H9 (cell line): ENCODE measurements around the gene RBM15. TPM values are rescaled to one million over a fixed set of nuclear protein-coding genes. Genes with fewer than 3 reads are reported as not detected.

Experiments used
- DNase-seq: peaks from one replicate; pipeline ENCODE4 v3.0.0-alpha.2; 2017
- H2AFZ ChIP-seq: one replicate; pipeline ENCODE4 v1.6.1; 2013; ENCODE audit warnings: mild to moderate bottlenecking, low read length, control low read depth, moderate library complexity
- H2AK5ac ChIP-seq: 2 replicates; pipeline ENCODE4 v1.6.1; 2013; ENCODE audit warnings: low read length, control low read depth, mixed read lengths; ENCODE audit not compliant: insufficient read length
- H2BK120ac ChIP-seq: one replicate; pipeline ENCODE4 v1.6.1; 2013; ENCODE audit warnings: low read depth, mild to moderate bottlenecking, low read length, control low read depth, inconsistent platforms; ENCODE audit not compliant: poor library complexity, severe bottlenecking
- H2BK12ac ChIP-seq: 2 replicates; pipeline ENCODE4 v1.6.1; 2013; ENCODE audit warnings: low read length, control low read depth, mixed read lengths, low read depth; ENCODE audit not compliant: insufficient read length
- H2BK15ac ChIP-seq: 2 replicates; pipeline ENCODE4 v1.6.1; 2013; ENCODE audit warnings: low read depth, low read length, control low read depth
- H2BK20ac ChIP-seq: one replicate; pipeline ENCODE4 v1.6.1; 2013; ENCODE audit warnings: low read depth, mild to moderate bottlenecking, low read length, control low read depth, inconsistent platforms; ENCODE audit not compliant: poor library complexity, severe bottlenecking
- H2BK5ac ChIP-seq: 2 replicates; pipeline ENCODE4 v1.6.1; 2013; ENCODE audit warnings: low read length, control low read depth, mixed read lengths; ENCODE audit not compliant: insufficient read length
- H3K14ac ChIP-seq: 2 replicates; pipeline ENCODE4 v1.6.1; 2013; ENCODE audit warnings: low read length, control low read depth; ENCODE audit not compliant: insufficient read depth
- H3K18ac ChIP-seq: 2 replicates; pipeline ENCODE4 v1.6.1; 2013; ENCODE audit warnings: low read depth, mild to moderate bottlenecking, mixed read lengths, low read length, control low read depth; ENCODE audit not compliant: insufficient read length
- H3K23ac ChIP-seq: 2 replicates; pipeline ENCODE4 v1.6.1; 2013; ENCODE audit warnings: low read length, control low read depth, mixed read lengths, low read depth; ENCODE audit not compliant: insufficient read length
- H3K23me2 ChIP-seq: 2 replicates; pipeline ENCODE4 v1.6.1; 2013; ENCODE audit warnings: low read depth, mild to moderate bottlenecking, mixed read lengths, low read length, control low read depth; ENCODE audit not compliant: insufficient read length, poor library complexity, severe bottlenecking
- H3K27ac ChIP-seq: 2 replicates; pipeline ENCODE4 v1.5.1; 2013; ENCODE audit warnings: low read length, control low read depth, mixed read lengths, low read depth; ENCODE audit not compliant: insufficient read length
- H3K27me3 ChIP-seq: 2 replicates; pipeline ENCODE4 v1.6.1; 2013; ENCODE audit warnings: low read length, control low read depth, inconsistent platforms; ENCODE audit not compliant: insufficient read depth
- H3K4ac ChIP-seq: 2 replicates; pipeline ENCODE4 v1.6.1; 2013; ENCODE audit warnings: low read depth, mild to moderate bottlenecking, control low read depth, inconsistent platforms, low read length, moderate library complexity
- H3K4me1 ChIP-seq: 2 replicates; pipeline ENCODE4 v1.6.1; 2013; ENCODE audit warnings: low read length, control low read depth, inconsistent platforms; ENCODE audit not compliant: insufficient read depth
- H3K4me2 ChIP-seq: 2 replicates; pipeline ENCODE4 v1.6.1; 2013; ENCODE audit warnings: low read length, control low read depth, mixed read lengths; ENCODE audit not compliant: insufficient read length, insufficient read depth
- H3K56ac ChIP-seq: 2 replicates; pipeline ENCODE4 v1.6.1; 2013; ENCODE audit warnings: low read depth, mild to moderate bottlenecking, mixed read lengths, low read length, control low read depth; ENCODE audit not compliant: insufficient read length
- H3K79me1 ChIP-seq: 2 replicates; pipeline ENCODE4 v1.6.1; 2013; ENCODE audit warnings: low read depth, mild to moderate bottlenecking, moderate library complexity, low read length, control low read depth, inconsistent platforms; ENCODE audit not compliant: insufficient read depth, poor library complexity, severe bottlenecking
- H3K79me2 ChIP-seq: 2 replicates; pipeline ENCODE4 v1.6.1; 2013; ENCODE audit warnings: low read length, control low read depth, inconsistent platforms; ENCODE audit not compliant: insufficient read depth
- H3K9ac ChIP-seq: 2 replicates; pipeline ENCODE4 v1.6.1; 2013; ENCODE audit warnings: low read length, control low read depth, mixed read lengths; ENCODE audit not compliant: insufficient read length; ENCODE audit errors: extremely low read depth
- H3K9me3 ChIP-seq: one replicate; pipeline ENCODE4 v1.6.1; 2013; ENCODE audit warnings: low read depth, low read length, inconsistent platforms; ENCODE audit not compliant: control insufficient read depth
- H3T11ph ChIP-seq: one replicate; pipeline ENCODE4 v1.6.1; 2013; ENCODE audit warnings: mild to moderate bottlenecking, low read length, control low read depth, inconsistent platforms
- H4K20me1 ChIP-seq: one replicate; pipeline ENCODE4 v1.6.1; 2013; ENCODE audit not compliant: control insufficient read depth, insufficient read length, insufficient read depth
- H4K5ac ChIP-seq: 2 replicates; pipeline ENCODE4 v1.6.1; 2013; ENCODE audit warnings: low read depth, mild to moderate bottlenecking, mixed read lengths, low read length, control low read depth; ENCODE audit not compliant: insufficient read length
- H4K8ac ChIP-seq: replicated peaks from 2 replicates; pipeline ENCODE4 v1.6.1; 2013; ENCODE audit warnings: low read length, control low read depth, mixed read lengths, low read depth; ENCODE audit not compliant: insufficient read length
- H4K91ac ChIP-seq: 2 replicates; pipeline ENCODE4 v1.6.1; 2013; ENCODE audit warnings: low read depth, mild to moderate bottlenecking, moderate library complexity, mixed read lengths, low read length, control low read depth; ENCODE audit not compliant: insufficient read length
- H3K27ac Mint-ChIP-seq, 3 experiments: 2 replicates in 2 of 3; 3 replicates in 1 of 3; pipeline ENCODE4 v1.8.0; 2020 to 2021; ENCODE audit warnings: mixed read lengths in 3 of 3, mild to moderate bottlenecking in 1 of 3, moderate library complexity in 1 of 3
- H3K27me3 Mint-ChIP-seq: 2 replicates; pipeline ENCODE4 v1.8.0; 2021; ENCODE audit warnings: low read depth, mild to moderate bottlenecking, moderate library complexity, mixed read lengths
- H3K36me3 Mint-ChIP-seq, 3 experiments: 2 replicates in 2 of 3; 3 replicates in 1 of 3; pipeline ENCODE4 v1.8.0; 2020 to 2021; ENCODE audit warnings: low read depth in 3 of 3, mixed read lengths in 3 of 3; ENCODE audit not compliant: insufficient read depth in 1 of 3
- H3K4me1 Mint-ChIP-seq, 2 experiments: 2 replicates each; pipeline ENCODE4 v1.8.0; 2020; ENCODE audit warnings: mixed read lengths in 2 of 2
- H3K4me3 Mint-ChIP-seq, 2 experiments: 2 replicates in 1 of 2; 3 replicates in 1 of 2; pipeline ENCODE4 v1.8.0; 2020 to 2021; ENCODE audit warnings: mild to moderate bottlenecking in 2 of 2, mixed read lengths in 2 of 2, moderate library complexity in 1 of 2
- H3K9me3 Mint-ChIP-seq, 2 experiments: 2 replicates in 1 of 2; 3 replicates in 1 of 2; pipeline ENCODE4 v1.8.0; 2020; ENCODE audit warnings: mild to moderate bottlenecking in 2 of 2, mixed read lengths in 2 of 2, moderate library complexity in 1 of 2
- WGBS: extraction: QIAGEN DNeasy Blood & Tissue Kit; methylation state at CpG from one replicate; pipeline ENCODE4 v1.1.7; 2013; ENCODE audit warnings: missing lambda C conversion rate, low lambda C conversion rate, mixed read lengths; ENCODE audit not compliant: insufficient read length; ENCODE audit errors: extremely low coverage; 5-methylcytosine and 5-hydroxymethylcytosine counted together
- total RNA-seq: library from RNA; stranded (reverse); gene quantifications from 2 replicates; pipeline ENCODE4 v1.2.1, GENCODE V29; 2021
- TF ChIP-seq, protein P1 (sequence below): fragments of 200-600 bp; sonication (generic); conservative IDR thresholded peaks from 3 replicates; pipeline ENCODE4 v1.8.0; 2021; ENCODE audit warnings: antibody characterized with exemption, mild to moderate bottlenecking

The RBM15 gene
- total RNA-seq, 1 experiment from 2014 or later = 62.0 TPM

DNA sequence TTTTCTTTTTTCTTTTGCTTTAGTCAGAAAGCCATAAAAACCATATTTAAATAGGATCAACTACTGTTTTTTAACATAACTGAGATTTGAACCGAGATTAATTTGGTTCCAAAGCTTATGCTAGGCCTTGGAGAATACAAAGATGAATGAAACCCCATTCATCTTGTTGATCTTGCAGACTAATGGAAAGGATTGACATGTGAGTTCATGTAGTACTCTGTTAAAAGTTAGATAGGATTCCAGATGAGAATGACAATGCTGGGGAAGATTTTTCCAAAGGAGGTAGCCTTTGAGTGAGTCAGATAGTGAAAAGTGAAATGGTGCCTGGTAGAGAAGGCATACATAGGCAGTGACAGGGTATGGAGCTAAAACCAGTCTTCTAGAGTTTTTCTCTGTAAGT is 22.7 kb downstream of the RBM15 start:
- Histone ChIP-seq H4K5ac (no peak overlapping the region), H3K79me1 (peaks cover 6% of the 10 kb centered on the region), H4K91ac (no peak overlapping the region), H3K27me3 (no peaks in the 10 kb centered on the region), H4K8ac (no peak overlapping the region), H3K56ac (no peak overlapping the region), H3K4me1 (no peaks in the 10 kb centered on the region), H2BK5ac (no peak overlapping the region), H2BK12ac (no peak overlapping the region), H3K23me2 (no peaks in the 10 kb centered on the region), H4K20me1 (no peaks in the 10 kb centered on the region), H2BK120ac (no peak overlapping the region), H3K27ac (no peak overlapping the region), H3K23ac (no peak overlapping the region), H3K4me2 (no peak overlapping the region), H2BK20ac (no peak overlapping the region), H3K14ac (no peak overlapping the region), H3K4ac (no peak overlapping the region), H2BK15ac (no peak overlapping the region), H2AK5ac (no peak overlapping the region), H3K79me2 (no peaks in the 10 kb centered on the region; the same call in 1 of the 2 replicates), H3K9me3 (no peaks in the 10 kb centered on the region), H2AFZ (no peak overlapping the region), H3T11ph (no peak overlapping the region), H3K18ac (no peak overlapping the region), H3K9ac (no peak overlapping the region)
- Mint-ChIP-seq H3K27me3 (no peaks in the 10 kb centered on the region), H3K9me3 (no peaks in the 10 kb centered on the region), H3K36me3 (peaks cover 10 to 45% (median 41%) of the 10 kb centered on the region in 3 experiments; a peak in 6 of 7 replicates), H3K4me3 (no peak overlapping the region), H3K27ac (no peak overlapping the region), H3K4me1 (no peaks in the 10 kb centered on the region)
- DNase-seq = no peak
- TF ChIP-seq, protein P1, sequence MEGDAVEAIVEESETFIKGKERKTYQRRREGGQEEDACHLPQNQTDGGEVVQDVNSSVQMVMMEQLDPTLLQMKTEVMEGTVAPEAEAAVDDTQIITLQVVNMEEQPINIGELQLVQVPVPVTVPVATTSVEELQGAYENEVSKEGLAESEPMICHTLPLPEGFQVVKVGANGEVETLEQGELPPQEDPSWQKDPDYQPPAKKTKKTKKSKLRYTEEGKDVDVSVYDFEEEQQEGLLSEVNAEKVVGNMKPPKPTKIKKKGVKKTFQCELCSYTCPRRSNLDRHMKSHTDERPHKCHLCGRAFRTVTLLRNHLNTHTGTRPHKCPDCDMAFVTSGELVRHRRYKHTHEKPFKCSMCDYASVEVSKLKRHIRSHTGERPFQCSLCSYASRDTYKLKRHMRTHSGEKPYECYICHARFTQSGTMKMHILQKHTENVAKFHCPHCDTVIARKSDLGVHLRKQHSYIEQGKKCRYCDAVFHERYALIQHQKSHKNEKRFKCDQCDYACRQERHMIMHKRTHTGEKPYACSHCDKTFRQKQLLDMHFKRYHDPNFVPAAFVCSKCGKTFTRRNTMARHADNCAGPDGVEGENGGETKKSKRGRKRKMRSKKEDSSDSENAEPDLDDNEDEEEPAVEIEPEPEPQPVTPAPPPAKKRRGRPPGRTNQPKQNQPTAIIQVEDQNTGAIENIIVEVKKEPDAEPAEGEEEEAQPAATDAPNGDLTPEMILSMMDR = no peak
- WGBS = no CpG with 5 or more reads among the region's 1 CpG
